Mesenchymal stem cell (in vitro differentiated cells and primary cell): ENCODE data around the gene CORO2B.

Experiments
- DNase-seq: peaks from one replicate; pipeline ENCODE4 v3.0.0-alpha.2; 2013
- H2AFZ ChIP-seq: one replicate; pipeline ENCODE4 v1.6.1; 2013; ENCODE audit warnings: low read depth, mild to moderate bottlenecking, control low read depth, inconsistent platforms, low read length, moderate library complexity
- H2AK5ac ChIP-seq: 2 replicates; pipeline ENCODE4 v1.6.1; 2013; ENCODE audit warnings: low read length, moderate library complexity, mild to moderate bottlenecking, inconsistent platforms; ENCODE audit not compliant: severe bottlenecking
- H2BK120ac ChIP-seq: one replicate; pipeline ENCODE4 v1.6.1; 2013; ENCODE audit warnings: low read depth, mild to moderate bottlenecking, inconsistent platforms, low read length, moderate library complexity
- H2BK12ac ChIP-seq, 2 experiments: one replicate each; pipeline ENCODE4 v1.6.1; 2013; ENCODE audit warnings: inconsistent platforms in 2 of 2, low read length in 2 of 2, mild to moderate bottlenecking in 2 of 2, moderate library complexity in 2 of 2, control low read depth in 1 of 2
- H2BK15ac ChIP-seq: one replicate; pipeline ENCODE4 v1.6.1; 2013; ENCODE audit warnings: mild to moderate bottlenecking, low read depth, inconsistent platforms; ENCODE audit not compliant: poor library complexity, severe bottlenecking
- H2BK5ac ChIP-seq: 2 replicates; pipeline ENCODE4 v1.6.1; 2013; ENCODE audit warnings: low read depth, mild to moderate bottlenecking, low read length, control low read depth, inconsistent platforms; ENCODE audit not compliant: poor library complexity, severe bottlenecking
- H3K14ac ChIP-seq, 2 experiments: one replicate each; pipeline ENCODE4 v1.6.1; 2013; ENCODE audit warnings: inconsistent platforms in 2 of 2, low read length in 2 of 2, control low read depth in 1 of 2, mild to moderate bottlenecking in 1 of 2, moderate library complexity in 1 of 2
- H3K18ac ChIP-seq, 2 experiments: one replicate each; pipeline ENCODE4 v1.6.1; 2013; ENCODE audit warnings: inconsistent platforms in 2 of 2, low read length in 2 of 2, control low read depth in 1 of 2, low read depth in 1 of 2, mild to moderate bottlenecking in 1 of 2
- H3K23ac ChIP-seq, 2 experiments: one replicate each; pipeline ENCODE4 v1.6.1; 2013; ENCODE audit warnings: inconsistent platforms in 2 of 2, low read length in 2 of 2, mild to moderate bottlenecking in 2 of 2, moderate library complexity in 2 of 2, control low read depth in 1 of 2
- H3K27ac ChIP-seq: 2 replicates; pipeline ENCODE4 v1.5.1; 2013; ENCODE audit warnings: mild to moderate bottlenecking, moderate library complexity, low read length, control low read depth, inconsistent platforms; ENCODE audit not compliant: poor library complexity, severe bottlenecking
- H3K27me3 ChIP-seq, 2 experiments: 2 replicates each; pipeline versions ENCODE4 v1.6.1 to v1.7.0; 2013; ENCODE audit warnings: low read length in 2 of 2, mild to moderate bottlenecking in 2 of 2, moderate library complexity in 2 of 2, control low read depth in 1 of 2, inconsistent platforms in 1 of 2; ENCODE audit not compliant: control insufficient read depth in 1 of 2, insufficient read depth in 1 of 2
- H3K36me3 ChIP-seq, 2 experiments: 2 replicates each; pipeline versions ENCODE4 v1.6.1 to v1.7.0; 2013; ENCODE audit warnings: low read length in 2 of 2, control low read depth in 1 of 2, inconsistent platforms in 1 of 2, low read depth in 1 of 2, mild to moderate bottlenecking in 1 of 2; ENCODE audit not compliant: insufficient read depth in 2 of 2, control insufficient read depth in 1 of 2
- H3K4ac ChIP-seq, 2 experiments: one replicate each; pipeline ENCODE4 v1.6.1; 2013; ENCODE audit warnings: inconsistent platforms in 2 of 2, low read length in 2 of 2, mild to moderate bottlenecking in 2 of 2, moderate library complexity in 2 of 2, control low read depth in 1 of 2, low read depth in 1 of 2
- H3K4me1 ChIP-seq: 2 replicates; pipeline ENCODE4 v1.6.1; 2013; ENCODE audit warnings: low read depth, low read length, control low read depth; ENCODE audit not compliant: control insufficient read depth, insufficient read depth
- H3K4me2 ChIP-seq: 2 replicates; pipeline ENCODE4 v1.6.1; 2013; ENCODE audit warnings: low read length, mild to moderate bottlenecking, inconsistent platforms; ENCODE audit not compliant: poor library complexity, severe bottlenecking
- H3K4me3 ChIP-seq, 2 experiments: 2 replicates each; pipeline versions ENCODE4 v1.5.1 to v1.7.0; 2013; ENCODE audit warnings: low read length in 2 of 2, mild to moderate bottlenecking in 2 of 2, control low read depth in 1 of 2, low read depth in 1 of 2; ENCODE audit not compliant: insufficient read depth in 1 of 2
- H3K79me1 ChIP-seq: replicated peaks from 2 replicates; pipeline ENCODE4 v1.6.1; 2013; ENCODE audit warnings: mild to moderate bottlenecking, control low read depth, low read length, inconsistent platforms; ENCODE audit not compliant: poor library complexity, severe bottlenecking
- H3K9ac ChIP-seq: 2 replicates; pipeline ENCODE4 v1.7.0; 2013; ENCODE audit warnings: mild to moderate bottlenecking, low read length, moderate library complexity
- H3K9me3 ChIP-seq: 2 replicates; pipeline ENCODE4 v1.7.0; 2013; ENCODE audit warnings: mild to moderate bottlenecking, low read length; ENCODE audit not compliant: control insufficient read depth
- H4K8ac ChIP-seq: one replicate; pipeline ENCODE4 v1.6.1; 2013; ENCODE audit warnings: inconsistent platforms, mild to moderate bottlenecking, low read length, moderate library complexity
- H4K91ac ChIP-seq: one replicate; pipeline ENCODE4 v1.6.1; 2013; ENCODE audit warnings: mild to moderate bottlenecking, low read length, inconsistent platforms
- WGBS: methylation state at CpG from one replicate; pipeline ENCODE4 v1.1.7; 2013; ENCODE audit warnings: mixed read lengths; 5-methylcytosine and 5-hydroxymethylcytosine counted together

Gene CORO2B

GRCh38 chr15:68697711-68698690 is 119.2 kb downstream of the CORO2B start:
- no peak overlapping the region for H4K8ac ChIP-seq
- no peak for DNase-seq
- no peak overlapping the region for H2BK15ac ChIP-seq
- peak overlapping the region in 1 of 2 experiments; percentile 30 for H2BK12ac ChIP-seq
- peaks cover 43 to 60% of the 10 kb centered on the region in 2 experiments for H3K36me3 ChIP-seq
- H3K27me3 ChIP-seq = no peaks in the 10 kb centered on the region
- H3K23ac ChIP-seq = no peak overlapping the region
- H3K27ac ChIP-seq = no peak overlapping the region
- no peak overlapping the region for H3K9ac ChIP-seq
- H2BK5ac ChIP-seq = no peak overlapping the region
- H3K4ac ChIP-seq = no peak overlapping the region
- 93% methylated on average over 9 of the region's 9 CpGs for WGBS
- H3K9me3 ChIP-seq = no peaks in the 10 kb centered on the region
- H2AK5ac ChIP-seq = no peak overlapping the region
- no peak overlapping the region for H3K18ac ChIP-seq
- no peak overlapping the region for H2BK120ac ChIP-seq
- H3K14ac ChIP-seq = no peak overlapping the region
- no peak overlapping the region for H3K4me3 ChIP-seq
- no peak overlapping the region for H3K4me2 ChIP-seq
- no peak overlapping the region for H2AFZ ChIP-seq
- H4K91ac ChIP-seq = no peak overlapping the region
- H3K4me1 ChIP-seq = peaks cover 24% of the 10 kb centered on the region
- no peaks in the 10 kb centered on the region for H3K79me1 ChIP-seq

GRCh38 chr15:68698708-68699107 is 119.9 kb downstream of the CORO2B start:
- 88% methylated on average over 5 of the region's 5 CpGs for WGBS
- Histone ChIP-seq H3K9me3 (no peaks in the 10 kb centered on the region), H3K4me1 (peaks cover 22% of the 10 kb centered on the region), H3K27ac (no peak overlapping the region), H3K23ac (no peak overlapping the region), H4K91ac (no peak overlapping the region), H2AK5ac (no peak overlapping the region), H3K4ac (no peak overlapping the region), H3K14ac (no peak overlapping the region), H3K4me2 (no peak overlapping the region), H2AFZ (no peak overlapping the region), H2BK15ac (no peak overlapping the region), H3K36me3 (peaks cover 43 to 66% of the 10 kb centered on the region in 2 experiments), H3K4me3 (no peak overlapping the region), H3K9ac (no peak overlapping the region), H2BK120ac (no peak overlapping the region), H2BK12ac (no peak overlapping the region), H2BK5ac (no peak overlapping the region), H3K79me1 (no peaks in the 10 kb centered on the region), H3K27me3 (no peaks in the 10 kb centered on the region), H4K8ac (no peak overlapping the region), H3K18ac (no peak overlapping the region)
- DNase-seq = no peak

DNA sequence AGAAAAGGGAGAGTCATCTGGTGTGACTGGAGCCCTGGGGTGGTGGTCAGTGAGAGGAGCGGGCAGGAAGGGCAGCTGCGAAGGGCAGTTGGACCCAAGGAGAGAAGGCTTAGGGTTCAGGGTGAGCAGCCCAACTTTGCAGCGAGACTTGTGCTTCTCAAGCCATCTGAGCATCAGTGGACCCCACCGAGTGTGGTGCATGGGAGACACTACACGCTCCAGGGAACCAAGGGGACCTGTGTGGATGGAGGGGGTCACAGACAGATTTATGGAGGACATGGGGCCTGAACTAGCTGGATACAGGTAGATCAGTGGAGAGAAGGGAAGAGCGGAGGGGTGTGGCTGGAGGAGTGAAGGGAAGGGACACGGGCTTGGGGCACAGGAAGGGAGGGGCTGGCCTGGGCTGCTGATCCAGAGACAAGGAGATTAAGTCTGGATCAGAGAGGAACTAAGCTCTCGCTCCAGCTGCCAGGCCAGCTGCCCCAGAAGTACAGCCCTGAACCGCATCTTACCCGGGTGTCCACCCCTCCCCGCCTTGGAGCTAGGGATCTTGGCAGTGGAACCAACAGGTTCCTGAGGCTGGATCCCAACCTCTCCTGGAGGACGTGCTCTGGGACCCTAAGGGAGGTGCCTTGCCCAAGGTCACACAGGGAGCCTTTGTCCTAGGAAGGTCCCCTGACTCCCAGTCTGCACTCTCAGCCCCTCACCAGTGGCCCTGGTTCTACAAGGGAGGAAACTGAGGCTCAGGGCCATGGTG is 120.5 kb downstream of the CORO2B start:
- H3K9ac ChIP-seq = no peak overlapping the region
- no peaks in the 10 kb centered on the region for H3K79me1 ChIP-seq
- H3K14ac ChIP-seq = no peak overlapping the region
- H2BK5ac ChIP-seq = no peak overlapping the region
- H2AFZ ChIP-seq = no peak overlapping the region
- no peaks in the 10 kb centered on the region for H3K9me3 ChIP-seq
- H3K36me3 ChIP-seq = peaks cover 43 to 67% of the 10 kb centered on the region in 2 experiments
- H3K4me3 ChIP-seq = no peak overlapping the region
- H2BK120ac ChIP-seq = no peak overlapping the region
- no peak overlapping the region for H3K18ac ChIP-seq
- H2BK15ac ChIP-seq = no peak overlapping the region
- H2BK12ac ChIP-seq = no peak overlapping the region
- H3K27ac ChIP-seq = no peak overlapping the region
- no peaks in the 10 kb centered on the region for H3K27me3 ChIP-seq
- WGBS = 95% methylated on average over 12 of the region's 12 CpGs
- peak overlapping the region in 1 of 2 experiments; percentile 41 for H3K23ac ChIP-seq
- H4K91ac ChIP-seq = peak overlapping the region; percentile 65
- H3K4me1 ChIP-seq = peaks cover 22% of the 10 kb centered on the region
- H4K8ac ChIP-seq = no peak overlapping the region
- no peak overlapping the region for H3K4ac ChIP-seq
- H3K4me2 ChIP-seq = no peak overlapping the region
- H2AK5ac ChIP-seq = no peak overlapping the region
- DNase-seq = no peak
